ENCODE data around the gene EMSY. TPM values are rescaled to one million over a fixed set of nuclear protein-coding genes. Genes with fewer than 3 reads are reported as not detected.

Gene EMSY
- total and polyA plus RNA-seq, 8 donors, result 3.7 to 185 (median 17.3) TPM

DNA sequence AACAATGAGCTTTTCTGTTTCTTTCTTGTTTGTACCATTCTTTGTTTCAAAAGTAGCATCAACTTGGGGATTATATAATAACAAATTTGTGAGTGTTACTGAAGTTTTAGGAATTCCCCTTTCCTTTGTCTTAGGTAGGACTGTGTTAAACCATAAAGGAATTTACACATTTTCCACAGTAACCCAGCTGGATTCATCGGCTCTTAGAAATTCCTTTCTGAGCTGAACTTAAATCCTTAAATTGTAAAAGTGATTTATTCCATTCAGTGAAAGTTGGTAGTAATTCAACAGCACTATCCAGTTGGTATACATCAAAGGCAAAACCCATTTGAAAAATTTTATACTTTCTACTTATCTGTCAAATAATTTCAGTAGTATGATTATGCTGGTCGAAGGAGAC, 11.8 kb downstream of the EMSY start:
- TF ChIP-seq POLR2AphosphoS5 (IDR thresholded peaks at IDR 0.05) (no peak), EP300 (IDR thresholded peaks at IDR 0.05) (no peak), POLR2A (IDR thresholded peaks at IDR 0.05) (no peak), CTCF (IDR thresholded peaks at IDR 0.05) (no peak)
- 78 to 90% (median 80%) methylated on average over 2 of the region's 2 CpGs for WGBS, 5 donors
- Histone ChIP-seq H3K4me3 (no peak overlapping the region), H3K27ac (no peak overlapping the region), H3K9me3 (no peaks in the 10 kb centered on the region), H3K27me3 (no peaks in the 10 kb centered on the region), H3K36me3 (peaks cover 0 to 78% (median 73%) of the 10 kb centered on the region in 4 donors), H3K4me1 (peaks cover 0 to 9% (median 0%) of the 10 kb centered on the region in 4 donors)
- intact Hi-C loops (cut with DNase I; ENCODE audit: low total_unique reads), result no loop called here
- DNase-seq, result no peak

- intact Hi-C loops (cut with DNase I; ENCODE audit: low total_unique reads), result no loop called here
- Histone ChIP-seq H3K27ac (no peak overlapping the region), H3K36me3 (peaks cover 5 to 64% (median 61%) of the 10 kb centered on the region in 4 donors), H3K4me1 (peaks cover 0 to 9% (median 0%) of the 10 kb centered on the region in 4 donors), H3K27me3 (no peaks in the 10 kb centered on the region), H3K9me3 (no peaks in the 10 kb centered on the region), H3K4me3 (no peak overlapping the region)
- 75 to 78% (median 77%) methylated on average over 4 of the region's 4 CpGs for WGBS, 5 donors
- no peak for DNase-seq
- no peak for TF ChIP-seq EP300 (IDR thresholded peaks at IDR 0.05)
- TF ChIP-seq CTCF (IDR thresholded peaks at IDR 0.05), result peak in 3 of 7 experiments; percentile 31 to 52 (median 42)
- TF ChIP-seq POLR2AphosphoS5 (IDR thresholded peaks at IDR 0.05), result no peak
Observed at GRCh38 chr11:76459299-76459698, 14.5 kb downstream of the EMSY start.

DNA sequence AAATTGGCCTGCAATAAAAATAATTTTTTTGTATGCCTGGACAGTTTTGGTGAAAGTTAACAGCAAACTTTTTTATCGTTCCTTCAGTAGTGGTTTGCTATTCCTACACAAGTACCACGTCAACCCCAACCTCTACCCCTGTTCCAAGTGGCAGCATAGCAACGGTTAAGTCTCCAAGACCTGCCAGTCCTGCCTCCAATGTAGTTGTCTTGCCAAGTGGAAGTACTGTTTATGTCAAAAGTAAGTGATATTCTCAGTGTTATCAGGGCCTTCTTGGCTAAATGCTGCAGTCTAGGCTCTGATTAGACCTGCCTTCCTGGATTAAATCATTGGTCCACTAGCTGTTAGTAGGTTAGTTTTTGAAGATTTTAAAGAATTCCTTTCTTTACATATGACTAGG, 15.0 kb downstream of the EMSY start:
- TF ChIP-seq POLR2AphosphoS5 (IDR thresholded peaks at IDR 0.05) (no peak), EP300 (IDR thresholded peaks at IDR 0.05) (no peak)
- Histone ChIP-seq H3K27ac (no peak overlapping the region), H3K27me3 (no peaks in the 10 kb centered on the region), H3K4me1 (peaks cover 0 to 9% (median 0%) of the 10 kb centered on the region in 4 donors), H3K36me3 (peaks cover 5 to 64% (median 61%) of the 10 kb centered on the region in 4 donors), H3K9me3 (no peaks in the 10 kb centered on the region), H3K4me3 (no peak overlapping the region)
- intact Hi-C loops (cut with DNase I; ENCODE audit: low total_unique reads), result no loop called here
- 66 to 88% (median 72%) methylated on average over 3 of the region's 3 CpGs for WGBS, 5 donors
- DNase-seq, result no peak

DNA sequence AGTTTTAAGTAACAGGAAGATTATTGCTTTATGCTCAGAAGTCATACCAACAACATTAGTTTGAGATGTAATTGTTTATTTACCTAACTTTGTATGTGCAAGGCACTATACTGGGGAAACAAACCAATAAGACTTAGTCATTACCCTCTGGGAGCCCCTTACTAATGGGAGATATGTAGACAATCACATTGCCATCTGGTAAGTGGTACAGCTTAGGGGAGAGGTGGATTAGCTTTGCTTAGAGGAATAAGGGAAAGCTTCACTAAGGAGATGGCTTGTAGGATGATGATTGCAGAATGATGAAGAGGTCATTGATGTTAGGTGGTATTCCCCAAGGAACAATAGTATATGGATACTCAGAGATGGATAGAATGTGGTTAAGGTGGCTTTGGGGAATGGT, 17.5 kb downstream of the EMSY start:
- no peaks in the 10 kb centered on the region for H3K9me3 ChIP-seq
- TF ChIP-seq EP300 (IDR thresholded peaks at IDR 0.05), result no peak
- no peak for TF ChIP-seq POLR2A (IDR thresholded peaks at IDR 0.05)
- no peak for TF ChIP-seq POLR2AphosphoS5 (IDR thresholded peaks at IDR 0.05)
- no peak for TF ChIP-seq CTCF (IDR thresholded peaks at IDR 0.05)
- no peak for DNase-seq
- peaks cover 8 to 71% (median 62%) of the 10 kb centered on the region in 4 donors for H3K36me3 ChIP-seq
- no peaks in the 10 kb centered on the region for H3K4me1 ChIP-seq
- no peak overlapping the region for H3K4me3 ChIP-seq
- no peaks in the 10 kb centered on the region for H3K27me3 ChIP-seq
- H3K27ac ChIP-seq, result no peak overlapping the region
- intact Hi-C loops (cut with DNase I; ENCODE audit: low total_unique reads), result no loop called here

GRCh38 chr11:76465701-76466100, 20.9 kb downstream of the EMSY start:
- no peaks in the 10 kb centered on the region for H3K27me3 ChIP-seq
- TF ChIP-seq POLR2AphosphoS5 (IDR thresholded peaks at IDR 0.05) (no peak), POLR2A (IDR thresholded peaks at IDR 0.05) (no peak), EP300 (IDR thresholded peaks at IDR 0.05) (no peak), CTCF (IDR thresholded peaks at IDR 0.05) (no peak)
- H3K4me3 ChIP-seq, result no peak overlapping the region
- no peaks in the 10 kb centered on the region for H3K9me3 ChIP-seq
- DNase-seq, result no peak
- peaks cover 0 to 4% (median 0%) of the 10 kb centered on the region in 4 donors for H3K4me1 ChIP-seq
- no peak overlapping the region for H3K27ac ChIP-seq
- 75 to 88% (median 80%) methylated on average over 4 of the region's 4 CpGs for WGBS, 5 donors
- peaks cover 8 to 72% (median 52%) of the 10 kb centered on the region in 4 donors for H3K36me3 ChIP-seq
- intact Hi-C loops (cut with DNase I; ENCODE audit: low total_unique reads), result no loop called here
